Left forelimb (tissue), 1 donor: ENCODE data around the gene RBM47.
"Not testable (repeated sequence)": the region's sequence is repeated elsewhere in the genome, so short reads cannot be mapped to it uniquely, and the experiment has no call there.

Source experiments
- DNase-seq: peaks from one replicate; pipeline ENCODE4 v3.0.0-alpha.2; 2018; ENCODE audit warnings: low spot score

The RBM47 gene

DNA sequence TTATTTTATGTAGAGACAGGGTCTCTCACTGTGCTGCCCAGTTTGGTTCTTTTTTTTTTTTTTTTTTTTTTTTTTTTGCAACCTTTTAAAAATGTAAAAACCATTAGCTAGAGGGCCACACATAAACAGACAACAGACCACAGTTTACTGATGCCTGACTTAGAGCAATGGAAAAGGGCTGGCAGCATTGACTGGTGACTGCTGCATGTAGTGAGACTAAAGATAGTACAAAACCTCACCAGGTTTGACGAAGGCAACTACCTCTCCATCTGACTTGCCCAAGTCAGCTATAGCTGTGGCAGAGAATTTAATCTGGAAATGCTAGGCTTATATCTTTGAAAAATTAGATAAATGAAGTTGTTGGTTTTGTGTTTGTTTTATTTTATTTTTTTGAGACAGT, 102.9 kb downstream of the RBM47 start:
- DNase-seq, result no peak

DNA sequence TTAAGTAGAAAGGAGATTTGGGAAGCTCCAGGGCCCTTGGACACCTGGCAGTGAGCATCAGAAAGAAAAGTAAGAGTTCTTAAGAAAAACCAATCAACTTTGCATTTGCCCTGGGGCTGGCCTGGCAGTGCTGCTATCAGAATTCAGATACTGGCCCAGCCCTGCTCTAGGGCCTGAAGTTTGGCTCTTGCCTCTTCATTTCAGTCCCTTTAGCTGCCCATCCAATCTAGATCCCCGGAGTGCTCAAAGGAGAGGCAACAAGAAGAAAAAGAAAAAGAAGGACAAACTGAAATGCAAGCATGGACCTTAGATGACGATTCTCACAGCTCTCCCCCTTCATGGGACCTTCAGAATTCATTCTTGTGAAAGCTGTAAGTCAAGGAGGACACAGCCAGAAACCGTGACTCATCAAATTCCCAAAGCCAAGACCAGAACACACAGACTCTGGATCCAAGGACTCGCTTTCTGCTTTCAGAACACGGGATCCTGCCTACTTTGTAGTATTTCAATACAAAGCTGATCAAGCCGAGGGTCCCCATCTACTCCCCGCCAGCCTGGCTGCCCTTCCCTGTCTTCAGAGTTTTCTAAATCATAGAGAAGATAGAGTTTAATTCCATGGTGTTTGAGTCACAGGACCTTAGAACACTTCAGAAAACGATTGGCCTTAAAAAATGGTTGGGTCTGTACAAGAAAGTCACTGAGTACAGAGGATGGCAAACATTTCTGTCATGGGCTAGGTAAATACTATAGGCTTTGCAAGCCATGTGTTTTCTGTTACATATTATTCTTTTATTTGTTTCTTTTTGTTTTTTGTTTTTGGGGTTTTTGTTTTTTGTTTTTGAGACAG, 103.7 kb downstream of the RBM47 start:
- peak; percentile 67 for DNase-seq

DNA sequence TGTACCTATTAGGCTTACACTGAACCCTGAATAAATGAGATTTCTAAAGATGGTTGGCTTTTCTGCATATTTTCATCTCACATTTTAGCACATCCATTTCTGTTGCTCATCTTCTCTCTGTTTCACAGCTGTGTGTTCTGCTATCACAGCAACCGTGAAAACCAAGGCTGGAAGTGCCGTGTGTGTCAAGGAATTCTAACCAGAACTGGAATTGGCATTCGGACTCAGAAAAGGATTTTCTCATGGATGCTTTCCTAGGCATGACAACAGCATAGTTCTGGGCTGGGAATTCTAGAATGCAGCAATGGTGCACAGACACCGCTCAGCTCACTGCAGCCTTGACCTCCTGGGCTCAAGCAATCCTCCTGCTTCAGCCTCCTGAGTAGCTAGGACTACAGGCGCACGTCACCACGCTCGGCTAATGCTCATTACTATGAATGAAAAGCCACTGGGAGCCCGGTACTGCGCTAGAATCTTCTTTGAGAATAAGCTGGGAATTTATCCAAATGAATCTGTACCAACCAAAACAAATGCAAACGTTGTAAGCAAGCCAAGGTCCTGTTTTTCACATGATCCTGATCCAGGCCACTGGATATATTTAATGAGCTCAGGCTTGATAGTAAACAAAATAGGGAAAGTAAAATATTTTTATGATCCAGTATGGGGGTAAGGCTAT, 105.2 kb downstream of the RBM47 start:
- DNase-seq, result no peak

DNA sequence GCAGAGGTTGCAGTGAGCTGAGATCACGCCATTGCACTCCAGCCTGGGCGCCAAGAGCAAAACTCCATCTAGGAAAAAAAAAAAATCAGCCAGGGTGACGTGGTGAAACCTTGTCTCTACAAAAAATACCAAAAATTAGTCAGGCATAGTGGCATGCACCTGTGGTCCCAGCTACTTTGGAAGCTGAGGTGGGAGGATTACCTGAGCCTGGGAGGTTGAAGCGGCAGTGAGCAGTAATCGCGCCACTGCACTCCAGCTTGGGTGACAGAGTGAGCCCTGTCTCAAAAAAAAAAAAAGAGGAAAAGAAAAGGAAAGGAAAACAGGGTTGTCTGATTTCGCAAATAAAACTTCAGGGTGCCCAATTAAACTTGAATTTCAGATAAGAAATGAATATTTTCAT, 106.1 kb downstream of the RBM47 start:
- no peak for DNase-seq

DNA sequence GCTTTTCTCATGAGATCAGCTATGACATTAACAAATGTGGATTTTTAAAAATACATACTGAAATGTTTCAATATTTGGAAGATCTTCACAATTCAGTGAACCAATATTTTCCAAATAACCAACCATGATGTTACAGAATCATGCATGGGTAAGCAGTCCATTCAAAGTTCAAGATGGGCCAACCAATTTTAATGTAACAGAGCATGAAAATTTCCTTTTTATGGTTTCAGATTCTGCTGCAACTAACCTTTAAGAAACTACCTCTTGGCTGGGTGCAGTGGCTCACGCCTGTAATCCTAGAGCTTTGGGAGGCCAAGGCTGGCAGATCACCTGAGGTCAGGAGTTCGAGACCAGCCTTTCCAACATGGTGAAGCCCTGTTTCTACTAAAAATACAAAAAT, 107.7 kb downstream of the RBM47 start:
- no peak for DNase-seq

DNA sequence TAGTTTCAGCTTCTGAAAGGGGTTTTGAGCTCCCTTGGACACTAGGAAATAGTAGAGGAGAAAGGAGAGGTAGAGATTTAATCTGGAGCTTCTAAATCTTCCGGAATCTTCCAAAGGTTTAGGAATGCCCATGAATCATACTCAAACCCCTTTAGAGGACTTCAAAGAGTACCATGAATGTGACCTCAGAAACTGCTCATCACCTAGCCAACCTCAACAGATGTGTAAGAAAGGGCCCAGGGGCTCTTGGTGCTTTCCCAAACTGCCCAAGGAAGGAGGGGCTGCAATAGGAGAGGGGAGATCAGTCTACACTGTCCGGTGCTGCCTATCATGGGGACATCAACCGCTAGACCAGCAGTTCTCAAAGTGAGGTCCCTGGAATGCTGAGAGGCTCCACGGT, 109.1 kb downstream of the RBM47 start:
- no peak for DNase-seq

DNA sequence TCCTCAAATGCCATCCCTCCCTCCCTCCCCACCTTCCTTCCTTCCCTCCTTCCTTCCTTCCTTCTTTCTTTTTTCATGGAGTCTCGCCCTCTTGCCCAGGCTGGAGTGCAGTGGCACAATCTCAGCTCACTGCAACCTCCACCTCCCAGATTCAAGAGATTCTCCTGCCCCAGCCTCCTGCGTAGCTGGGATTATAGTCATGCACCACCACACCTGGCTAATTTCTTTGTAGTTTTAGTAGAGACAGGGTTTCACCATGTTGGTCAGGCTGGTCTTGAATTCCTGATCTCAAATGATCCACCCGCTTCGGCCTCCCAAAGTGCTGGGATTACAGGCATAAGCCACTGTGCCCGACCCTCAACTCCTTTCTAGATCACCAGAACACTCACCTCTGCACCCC, 112.6 kb downstream of the RBM47 start:
- DNase-seq, result not testable (repeated sequence)

DNA sequence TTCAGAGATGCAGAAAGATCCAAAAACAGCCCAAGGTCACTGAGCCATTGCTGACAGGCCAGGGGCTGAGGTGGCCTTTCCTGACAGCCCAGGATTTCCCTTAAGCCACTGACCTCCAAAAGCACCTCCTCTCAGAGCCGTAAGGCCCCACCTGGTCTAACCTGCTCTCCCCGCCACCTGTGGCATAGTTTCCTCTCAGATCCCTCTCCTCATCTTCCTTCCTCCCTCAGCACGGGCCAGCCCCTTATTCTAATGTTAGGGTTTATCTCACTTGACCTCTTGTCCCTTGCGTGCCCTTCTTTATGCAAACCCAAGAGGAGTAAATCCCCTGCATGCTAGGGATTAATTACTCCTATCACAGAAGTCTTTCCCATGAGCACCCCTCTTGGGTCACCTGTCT, 113.0 kb downstream of the RBM47 start:
- no peak for DNase-seq

DNA sequence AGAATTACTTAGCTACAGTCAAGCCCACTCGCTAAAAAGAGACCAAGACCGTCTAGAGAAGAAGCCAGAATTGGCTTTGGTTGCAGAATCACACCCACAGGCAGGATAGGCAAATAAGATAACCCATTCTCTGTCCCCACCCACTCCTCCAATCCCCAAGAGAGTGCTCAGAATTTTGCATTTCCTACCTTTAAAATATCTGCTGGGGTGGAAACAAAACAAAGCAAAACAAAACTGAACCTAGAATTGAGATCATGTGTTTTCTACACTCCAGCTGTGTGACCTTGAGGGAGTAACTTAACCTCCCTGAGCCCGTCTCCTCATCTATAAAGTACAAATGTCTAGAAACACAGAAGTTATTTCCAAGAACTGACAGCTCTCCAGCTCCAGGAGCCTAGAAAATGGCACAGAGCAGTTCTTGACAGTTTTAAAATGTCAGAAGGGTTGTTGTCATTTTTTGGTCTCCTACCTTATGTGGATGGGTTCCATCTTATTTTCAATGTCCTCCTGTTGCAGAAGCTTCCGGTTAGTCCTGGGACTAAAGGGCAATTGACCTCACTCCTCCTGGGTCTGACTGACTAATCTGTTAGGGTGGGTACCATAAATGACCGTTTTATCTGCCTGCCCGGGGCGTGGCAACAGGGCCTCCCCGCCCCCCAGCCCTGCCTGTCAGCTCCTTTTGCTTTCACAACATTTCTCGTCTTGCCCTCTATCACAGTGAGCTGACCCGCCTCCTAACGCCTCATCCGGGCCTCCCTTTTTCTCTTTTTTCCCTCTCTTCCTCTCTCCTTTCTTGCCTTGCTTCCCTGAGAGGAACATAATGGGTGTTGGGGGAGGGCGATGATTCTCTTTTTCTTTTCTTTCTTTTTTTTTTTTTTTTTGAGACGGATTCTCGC, 114.0 kb downstream of the RBM47 start:
- no peak for DNase-seq

DNA sequence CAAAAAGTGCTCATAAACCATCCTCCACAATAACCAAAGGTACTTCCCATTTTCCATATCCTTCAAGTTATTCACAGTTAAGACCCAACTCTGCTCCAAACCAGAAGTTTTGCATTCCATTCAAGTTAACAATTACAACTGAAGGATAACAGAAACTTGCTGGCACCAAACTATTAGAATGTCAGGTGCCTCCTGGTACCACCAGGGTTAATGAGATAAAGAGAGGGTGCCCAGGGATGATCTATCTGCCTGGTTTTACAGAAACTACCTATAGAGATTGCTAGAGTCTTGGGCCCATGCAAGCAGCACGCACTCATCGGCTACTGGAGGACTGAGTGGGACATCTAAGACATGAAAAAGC, 114.6 kb downstream of the RBM47 start:
- no peak for DNase-seq

DNA sequence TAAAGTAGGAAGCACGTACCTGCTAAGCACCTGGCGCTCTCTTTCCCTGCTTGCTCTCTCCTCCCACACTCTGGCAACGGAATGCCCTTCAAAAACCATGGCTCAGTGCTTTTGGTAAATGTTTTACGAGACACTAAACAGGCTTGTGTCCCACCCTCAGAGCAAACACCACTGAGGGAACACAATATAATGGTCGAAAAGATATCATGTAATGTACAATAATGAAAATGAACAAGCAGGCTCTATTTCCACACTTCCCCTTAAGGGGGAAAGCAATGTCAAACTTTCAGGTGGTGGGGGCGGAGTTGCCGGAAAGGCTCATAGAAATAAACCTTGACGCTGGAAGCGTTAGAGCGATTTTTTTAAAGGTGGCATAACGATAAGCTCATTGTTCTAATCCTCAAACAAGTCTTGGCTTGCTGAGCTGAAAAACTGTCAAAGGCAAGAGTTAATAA, 115.1 kb downstream of the RBM47 start:
- no peak for DNase-seq

DNA sequence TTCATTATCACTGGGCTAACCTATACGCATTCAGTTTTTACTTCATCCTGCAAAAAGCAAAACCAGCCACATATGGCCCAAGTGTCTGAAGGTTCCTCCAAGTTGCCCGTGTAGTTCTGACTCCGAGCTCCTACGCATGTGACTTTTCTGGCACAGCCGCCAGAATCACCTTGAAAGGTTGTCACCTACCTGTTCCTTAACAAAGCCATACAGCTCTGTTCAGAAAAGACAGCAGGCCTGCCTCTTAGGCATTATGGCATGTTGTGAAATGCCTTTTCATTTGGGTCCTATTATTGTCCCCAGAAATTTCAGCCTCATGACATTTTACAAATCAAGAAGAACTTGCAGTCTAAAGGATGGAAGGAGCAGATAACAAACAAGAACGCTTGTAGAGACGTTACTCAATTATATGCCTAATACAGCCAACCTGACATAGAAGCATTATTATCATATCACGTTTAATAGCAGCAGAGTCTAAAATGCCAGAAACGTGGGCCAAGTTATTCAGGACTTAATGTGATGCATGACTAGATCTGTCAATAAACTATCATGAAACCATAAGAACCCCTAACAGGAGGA, 118.5 kb downstream of the RBM47 start:
- DNase-seq, result no peak

DNA sequence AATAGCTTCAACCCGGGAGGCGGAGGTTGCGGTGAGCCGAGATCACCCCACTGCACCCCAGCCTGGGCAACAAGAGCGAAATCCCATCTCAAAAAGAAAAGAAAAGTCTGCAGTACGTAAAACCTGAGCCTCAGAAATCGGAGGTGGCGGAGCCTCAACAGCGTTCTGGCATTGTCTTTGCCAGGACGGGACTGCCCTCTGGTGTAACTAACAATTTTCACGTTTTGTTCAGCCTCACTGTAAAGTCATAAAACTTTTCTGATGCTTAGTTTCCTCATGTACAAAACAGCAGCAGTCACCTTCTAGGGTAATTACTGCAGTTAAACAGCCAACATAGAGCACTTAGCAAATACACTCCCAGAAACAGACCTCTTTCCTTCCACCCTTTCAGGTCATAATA, 121.7 kb downstream of the RBM47 start:
- no peak for DNase-seq

DNA sequence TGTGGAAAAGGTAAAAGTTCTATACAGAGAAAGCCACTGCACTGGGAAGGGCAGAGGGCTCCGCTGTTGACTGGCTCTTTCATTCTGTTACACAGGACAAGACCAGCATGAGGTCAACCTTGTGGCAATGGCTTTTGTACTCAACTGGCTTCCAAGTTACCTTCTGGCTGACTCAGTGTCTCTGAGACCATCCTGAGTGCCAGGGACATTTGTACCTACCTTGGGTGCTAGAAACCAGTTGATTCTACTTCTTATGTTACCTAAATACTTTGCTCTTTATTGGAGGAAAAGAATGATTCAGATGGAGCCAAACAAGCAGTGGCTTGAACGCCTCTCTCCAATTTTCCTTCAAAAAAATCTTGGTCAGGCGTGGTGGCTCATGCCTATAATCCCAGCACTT, 123.2 kb downstream of the RBM47 start:
- no peak for DNase-seq

DNA sequence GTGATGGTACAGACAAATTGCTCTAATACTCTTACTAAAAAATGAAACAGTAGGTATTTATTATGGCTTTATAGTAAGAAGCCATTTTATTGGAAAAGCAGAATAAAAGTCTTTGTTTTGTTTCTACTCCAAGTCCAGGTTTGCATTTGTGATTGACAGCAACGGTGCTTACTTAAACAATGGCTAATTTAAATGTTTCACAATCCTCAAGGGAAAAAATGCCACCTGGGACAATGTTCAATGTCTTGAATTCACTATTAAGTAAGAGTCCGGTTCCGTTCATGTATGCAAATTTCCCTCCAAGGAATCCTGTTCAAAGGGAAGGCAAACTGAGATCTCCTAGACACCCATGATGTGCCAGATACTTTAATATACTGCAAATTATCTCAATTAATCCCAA, 123.6 kb downstream of the RBM47 start:
- no peak for DNase-seq

DNA sequence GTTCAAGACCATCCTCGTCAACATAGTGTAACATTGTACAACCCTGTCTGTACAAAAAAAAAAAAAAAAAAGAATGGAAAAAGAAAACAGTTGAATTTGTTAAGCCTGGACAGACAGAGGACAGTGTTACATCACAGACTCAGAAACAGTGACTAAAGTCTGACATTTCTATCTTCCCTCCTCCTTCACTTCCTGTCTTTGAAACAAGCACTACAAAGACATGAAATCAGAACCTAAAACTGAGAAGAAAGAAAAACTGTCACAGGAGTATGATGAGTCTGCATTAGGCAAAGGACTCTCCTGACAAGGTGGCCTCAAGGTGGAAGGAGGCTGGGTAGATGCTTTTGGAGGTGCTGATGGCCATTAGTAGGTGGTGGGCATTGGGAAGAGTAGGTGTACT, 126.7 kb downstream of the RBM47 start:
- DNase-seq, result no peak

DNA sequence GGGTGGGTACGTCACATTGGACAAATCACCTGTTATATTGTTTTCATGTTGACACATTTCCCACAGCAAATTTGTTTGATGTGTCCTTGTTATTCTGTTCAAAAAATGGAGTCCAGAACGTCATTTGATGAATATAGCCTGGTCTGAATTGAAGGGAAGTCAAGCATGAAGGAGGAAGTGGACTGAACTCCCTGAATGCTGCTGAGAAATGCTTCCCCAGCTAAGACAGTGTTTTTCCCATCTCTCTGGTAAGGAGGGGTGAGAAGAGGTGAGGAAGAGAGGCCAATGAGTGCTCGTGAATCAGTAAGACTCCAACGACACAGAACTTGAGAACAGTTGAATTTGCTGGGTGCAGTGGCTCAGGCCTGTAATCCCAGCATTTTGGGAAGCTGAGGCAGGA, 127.4 kb downstream of the RBM47 start:
- DNase-seq, result no peak

DNA sequence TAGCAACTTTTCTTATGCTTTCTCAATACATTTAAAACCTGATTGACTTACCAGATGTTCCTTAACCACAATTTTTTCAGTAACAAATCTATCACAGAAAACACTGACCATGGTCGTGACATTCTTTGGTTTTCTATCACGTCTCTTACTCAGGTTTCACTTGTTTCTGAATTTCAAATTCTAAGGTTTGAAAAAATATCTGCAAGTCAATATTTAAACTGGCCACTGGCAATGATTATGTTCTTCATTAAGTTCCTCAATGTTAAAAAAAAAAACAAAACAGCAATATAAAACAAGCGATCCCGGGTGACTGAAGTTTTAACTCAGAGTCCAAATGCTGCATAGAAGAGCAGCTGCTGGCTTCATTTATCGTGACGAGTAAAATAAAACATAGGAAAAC, 128.9 kb downstream of the RBM47 start:
- DNase-seq, result no peak

DNA sequence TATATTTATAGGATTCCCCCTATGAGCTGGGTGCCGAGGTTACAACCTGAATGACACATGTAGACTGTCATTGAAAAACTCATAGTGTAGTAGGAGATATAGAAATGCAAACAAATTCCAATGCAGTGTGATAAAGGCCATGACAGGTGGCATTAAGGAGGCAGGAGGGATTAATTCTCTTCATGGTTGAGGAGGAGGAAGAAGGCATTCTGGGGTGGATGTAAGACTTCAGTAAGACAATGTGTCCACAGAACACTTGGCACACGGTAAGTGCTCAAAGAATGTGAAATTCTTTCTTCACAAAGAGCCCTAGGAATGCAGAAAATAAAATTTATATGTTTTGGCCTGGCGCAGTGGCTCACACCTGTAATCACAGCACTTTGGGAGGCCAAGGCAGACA, 136.5 kb downstream of the RBM47 start:
- DNase-seq, result no peak

DNA sequence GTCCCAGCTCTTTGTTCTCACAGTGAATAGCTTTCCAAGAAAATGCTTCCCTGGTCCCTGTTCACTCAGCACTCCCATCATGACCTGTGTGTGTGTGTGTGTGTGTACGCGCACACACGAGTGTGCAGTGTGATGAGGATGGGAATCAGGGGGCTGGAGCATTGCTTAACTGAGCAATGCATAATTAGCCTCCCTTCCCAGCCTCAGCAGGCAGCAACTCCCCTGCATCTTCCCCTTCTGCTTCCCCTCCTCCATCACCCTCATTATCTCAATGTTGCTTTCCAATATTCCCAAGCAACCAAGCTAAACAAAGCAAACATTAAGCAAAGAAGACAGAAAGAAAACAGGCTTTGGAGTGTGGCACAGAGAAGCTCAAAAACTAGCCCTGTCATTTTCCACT, 137.0 kb downstream of the RBM47 start:
- DNase-seq, result no peak

DNA sequence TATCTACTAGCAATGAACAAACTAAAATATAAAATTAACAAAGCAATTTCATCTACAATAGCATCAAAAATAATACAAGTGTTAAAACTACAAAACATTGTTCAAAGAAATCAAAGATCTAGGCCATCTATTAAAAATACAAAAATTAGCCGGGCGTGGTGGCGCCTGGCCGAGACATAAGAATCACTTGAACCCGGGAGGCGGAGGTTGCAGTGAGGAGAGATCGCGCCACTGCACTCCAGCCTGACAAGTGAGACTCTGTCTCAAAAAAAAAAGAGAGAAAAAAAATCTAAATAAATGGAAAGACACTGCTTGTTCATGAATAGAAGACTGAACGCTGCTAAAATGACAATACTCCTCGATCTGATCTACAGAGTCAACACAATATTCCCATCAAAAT, 139.2 kb downstream of the RBM47 start:
- DNase-seq, result no peak

DNA sequence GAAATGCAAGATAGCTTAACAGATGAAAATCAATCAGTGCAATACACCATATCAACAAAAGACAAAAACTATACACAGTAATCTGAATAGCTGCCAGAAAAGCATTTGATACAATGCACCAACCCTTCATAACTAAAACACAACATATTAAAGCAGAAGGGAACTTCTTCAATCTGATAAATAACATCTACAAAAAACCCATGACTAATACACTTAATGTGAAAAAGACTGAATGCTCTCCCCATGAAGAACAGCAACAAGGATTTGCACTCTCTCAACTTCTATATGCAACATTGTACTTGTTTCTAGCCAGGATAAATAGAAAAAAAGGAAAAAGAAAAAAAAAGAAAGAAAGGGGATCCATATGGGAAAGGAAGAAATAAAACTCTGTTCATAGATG, 139.7 kb downstream of the RBM47 start:
- DNase-seq, result no peak
